ENCODE data around the gene ITGAX. TPM values are rescaled to one million over a fixed set of nuclear protein-coding genes. Genes with fewer than 3 reads are reported as not detected.

ITGAX gene
- total RNA-seq, 1 experiment from 2014 or later = not detected

DNA sequence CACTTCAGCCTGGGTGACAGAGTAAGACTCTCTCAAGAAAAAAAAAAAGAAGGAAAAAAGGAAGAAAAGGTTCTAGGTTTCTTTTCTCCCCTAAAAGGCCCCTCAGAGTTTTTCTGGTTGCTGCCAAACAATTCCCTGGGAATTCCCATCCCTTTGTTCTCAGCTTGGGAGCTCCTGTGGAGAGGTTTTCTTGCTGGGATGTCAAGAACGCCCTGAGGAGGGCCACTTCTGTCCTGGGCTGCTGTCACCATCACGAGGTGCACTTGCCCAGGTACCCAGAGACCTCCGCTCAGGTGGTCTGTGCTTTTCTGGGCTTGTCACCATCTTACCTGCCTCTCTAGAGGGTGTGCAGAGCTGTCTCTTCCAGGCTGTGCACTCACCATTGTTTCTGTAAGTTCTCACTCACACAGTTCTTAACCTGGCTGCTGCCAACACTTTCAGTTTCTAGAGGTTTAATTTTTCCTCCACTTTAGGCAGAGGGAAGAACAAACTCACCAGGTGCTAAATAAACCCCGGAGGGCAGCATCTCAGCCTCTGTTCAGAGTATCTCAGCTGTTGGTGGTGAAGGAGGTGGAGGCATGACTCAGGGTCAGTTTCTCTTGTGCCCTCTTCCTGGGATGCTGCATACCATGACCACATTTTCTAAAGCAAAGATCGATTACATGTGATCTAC lies 75.5 kb downstream of the ITGAX start:
- no peak for DNase-seq (ENCODE audit: extremely low read depth, low read depth)

Other genes starting within 250 kb of the ITGAX start
- gene BCKDK, start 246.8 kb upstream of the ITGAX start, total RNA-seq (2014; rRNA removed; shearing (Covaris generic)) = 24.0 and 26.9 TPM in 2 replicates
- gene KAT8, start 237.5 kb upstream of the ITGAX start, total RNA-seq (2014; rRNA removed; shearing (Covaris generic)) = 33.2 and 45.2 TPM in 2 replicates
- not detected in 2 replicates for gene PRSS8, start 219.4 kb upstream of the ITGAX start, total RNA-seq (2014; rRNA removed; shearing (Covaris generic))
- gene PRSS36, start 205.1 kb upstream of the ITGAX start, total RNA-seq (2014; rRNA removed; shearing (Covaris generic)) = not detected in 2 replicates
- gene FUS, start 175.0 kb upstream of the ITGAX start, total RNA-seq (2014; rRNA removed; shearing (Covaris generic)) = 27.3 and 49.7 TPM in 2 replicates
- not detected in 2 replicates for gene PYCARD, start 152.4 kb upstream of the ITGAX start, total RNA-seq (2014; rRNA removed; shearing (Covaris generic))
- gene TRIM72, start 141.1 kb upstream of the ITGAX start, total RNA-seq (2014; rRNA removed; shearing (Covaris generic)) = under 0.01 TPM in 1 of 2 replicates, not detected in the other
- not detected in 2 replicates for gene PYDC1, start 138.0 kb upstream of the ITGAX start, total RNA-seq (2014; rRNA removed; shearing (Covaris generic))
- not detected in 2 replicates for gene ITGAM, start 95.2 kb upstream of the ITGAX start, total RNA-seq (2014; rRNA removed; shearing (Covaris generic))
- not detected in 2 replicates for gene ITGAD, start 38.2 kb downstream of the ITGAX start, total RNA-seq (2014; rRNA removed; shearing (Covaris generic))
- gene COX6A2, start 73.2 kb downstream of the ITGAX start, total RNA-seq (2014; rRNA removed; shearing (Covaris generic)) = not detected in 2 replicates
- 0.05 and 0.14 TPM in 2 replicates for gene ZNF843, start 87.6 kb downstream of the ITGAX start, total RNA-seq (2014; rRNA removed; shearing (Covaris generic))
- 8.2 and 12.2 TPM in 2 replicates for gene ARMC5, start 104.3 kb downstream of the ITGAX start, total RNA-seq (2014; rRNA removed; shearing (Covaris generic))
- 8.0 and 8.6 TPM in 2 replicates for gene TGFB1I1, start 117.0 kb downstream of the ITGAX start, total RNA-seq (2014; rRNA removed; shearing (Covaris generic))
- not detected in 2 replicates for gene SLC5A2, start 127.9 kb downstream of the ITGAX start, total RNA-seq (2014; rRNA removed; shearing (Covaris generic))
- gene RUSF1, start 153.2 kb downstream of the ITGAX start, total RNA-seq (2014; rRNA removed; shearing (Covaris generic)) = 62.6 and 65.3 TPM in 2 replicates
- not detected in 2 replicates for gene AHSP, start 172.7 kb downstream of the ITGAX start, total RNA-seq (2014; rRNA removed; shearing (Covaris generic))

All from NCI-H460 (cell line).